DMS53 treated with DMSO at 0.1 percent for 48 hours (cell line): ENCODE data around the gene S1PR1.
"Not testable (repeated sequence)": the region's sequence is repeated elsewhere in the genome, so short reads cannot be mapped to it uniquely, and the experiment has no call there.

ENCODE experiments used
- DNase-seq: peaks from one replicate; lab custom pipeline; 2025; ENCODE audit not compliant: unreplicated experiment; lab: John Stamatoyannopoulos, UW

Gene S1PR1

DNA sequence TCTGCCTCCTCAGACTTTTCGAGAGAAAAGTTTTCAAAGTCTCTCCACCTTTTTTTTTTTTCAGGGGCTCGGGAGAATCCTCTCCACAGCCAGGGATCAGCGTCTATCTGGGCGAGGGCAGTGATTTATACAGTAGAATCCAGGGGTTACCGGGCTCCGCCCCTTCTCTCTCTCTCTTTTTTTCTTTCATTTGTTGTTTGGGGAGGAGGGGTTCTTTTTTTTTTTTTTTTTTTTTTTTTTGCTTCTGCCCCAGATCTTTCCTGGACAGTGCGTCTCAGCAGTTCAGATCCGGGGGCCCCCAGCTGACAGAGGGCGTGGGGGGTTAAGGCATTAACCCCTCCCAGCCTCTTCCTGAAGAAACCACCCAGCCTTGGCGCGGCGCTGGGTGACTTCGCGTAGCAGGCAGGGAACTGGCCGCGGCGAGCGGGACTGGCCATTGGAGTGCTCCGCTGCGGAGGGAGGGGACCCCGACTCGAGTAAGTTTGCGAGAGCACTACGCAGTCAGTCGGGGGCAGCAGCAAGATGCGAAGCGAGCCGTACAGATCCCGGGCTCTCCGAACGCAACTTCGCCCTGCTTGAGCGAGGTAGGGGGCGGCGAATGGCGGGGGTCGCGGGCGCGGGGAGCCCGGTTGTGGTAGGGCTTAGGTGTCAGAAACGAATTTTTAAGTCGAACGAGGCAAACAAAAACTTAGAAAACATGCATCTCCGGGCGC, at the start of gene S1PR1:
S1PR1 (plus strand) TSS at position 504 of the 713 bp plus-strand sequence. CDS start 1,966 bp downstream, outside the sequence.
- DNase-seq: peak; percentile 45

DNA sequence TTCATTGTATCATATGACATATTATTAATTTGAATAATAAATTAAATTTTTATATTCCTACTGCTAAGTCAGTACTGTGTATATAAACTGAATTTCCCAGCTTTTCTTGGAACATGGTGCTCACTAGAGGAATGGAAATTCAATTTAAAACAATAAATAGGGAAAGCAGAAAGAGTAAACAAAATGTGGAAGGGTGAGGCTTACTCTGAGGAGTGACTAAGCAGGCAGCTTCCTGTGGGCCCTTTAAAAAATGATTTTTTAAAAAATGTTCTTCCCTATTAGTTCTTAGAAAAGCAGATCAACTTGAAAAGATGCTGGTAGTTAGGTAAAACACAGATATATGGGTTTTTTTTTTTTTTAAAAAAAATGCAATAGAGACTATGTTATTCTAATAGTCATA, 49.5 kb upstream of the S1PR1 start:
- peak; percentile 40 for DNase-seq

DNA sequence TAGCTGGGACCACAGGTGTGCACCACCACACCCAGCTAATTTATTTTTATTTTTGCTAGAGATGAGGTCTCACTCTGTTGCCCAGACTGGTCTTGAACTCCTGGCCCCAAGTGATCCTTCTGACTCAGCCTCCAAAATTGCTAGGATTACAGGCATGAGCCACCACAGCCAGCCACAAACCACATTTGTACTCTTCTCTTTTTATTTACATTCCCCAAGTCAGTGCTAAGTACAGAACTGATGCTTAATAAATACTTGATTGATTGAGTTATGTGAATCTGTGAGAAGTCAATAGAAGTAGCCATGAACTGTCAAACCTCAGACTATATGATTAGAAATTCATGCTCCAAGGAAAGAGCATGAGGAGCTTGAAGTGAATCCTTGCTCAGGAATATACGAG, 48.5 kb upstream of the S1PR1 start:
- no peak for DNase-seq

DNA sequence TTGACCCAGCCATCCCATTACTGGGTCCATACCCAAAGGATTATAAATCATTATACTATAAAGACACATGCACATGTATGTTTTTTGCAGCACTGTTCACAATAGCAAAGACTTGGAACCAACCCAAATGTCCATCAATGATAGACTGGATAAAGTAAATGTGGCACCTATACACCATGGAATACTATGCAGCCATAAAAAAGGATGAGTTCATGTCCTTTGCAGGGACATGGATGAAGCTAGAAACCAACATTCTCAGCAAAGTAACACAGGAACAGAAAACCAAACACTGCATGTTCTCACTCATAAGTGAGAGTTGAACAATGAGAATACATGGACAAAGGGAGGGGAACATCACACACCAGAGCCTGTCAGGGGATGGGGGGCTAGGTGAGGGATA, 47.9 kb upstream of the S1PR1 start:
- DNase-seq: not testable (repeated sequence)

DNA sequence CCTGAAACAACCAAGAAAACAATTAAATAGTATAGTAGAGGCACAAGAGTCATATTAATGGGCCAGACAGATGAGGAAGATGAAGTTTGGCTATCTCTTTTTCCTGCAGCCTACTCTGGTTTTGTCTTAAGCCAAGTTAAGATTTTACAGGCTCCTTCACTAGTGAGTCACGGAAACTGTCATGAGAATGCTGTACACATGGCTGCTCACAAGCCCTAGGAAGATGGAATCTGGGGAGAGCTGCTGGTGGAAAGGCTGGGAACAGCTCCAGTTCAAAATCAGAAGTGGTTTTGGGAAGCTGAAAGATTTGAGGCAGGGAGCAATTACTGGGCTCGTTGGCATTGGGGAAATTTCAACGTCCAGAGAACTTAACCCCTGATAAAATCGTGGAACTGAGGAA, 46.4 kb upstream of the S1PR1 start:
- no peak for DNase-seq

DNA sequence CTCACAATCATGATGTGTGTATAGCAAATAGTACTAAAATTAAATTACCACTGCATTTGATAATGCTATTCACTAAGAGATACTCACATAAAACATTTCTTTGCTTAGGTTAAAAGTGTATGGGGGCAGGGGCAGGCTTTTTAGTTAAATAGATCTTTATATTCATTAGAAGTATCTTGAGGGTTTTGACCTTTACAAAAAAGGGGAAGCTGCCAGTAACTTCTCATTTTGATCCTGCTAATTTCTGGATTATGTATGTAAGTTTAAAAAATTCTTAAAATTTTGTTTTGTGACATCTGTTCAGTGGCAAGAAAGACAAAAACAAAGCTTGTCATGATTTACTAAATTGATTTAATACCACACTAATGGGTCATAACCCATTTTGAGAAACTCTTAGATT, 45.8 kb upstream of the S1PR1 start:
- DNase-seq: no peak

DNA sequence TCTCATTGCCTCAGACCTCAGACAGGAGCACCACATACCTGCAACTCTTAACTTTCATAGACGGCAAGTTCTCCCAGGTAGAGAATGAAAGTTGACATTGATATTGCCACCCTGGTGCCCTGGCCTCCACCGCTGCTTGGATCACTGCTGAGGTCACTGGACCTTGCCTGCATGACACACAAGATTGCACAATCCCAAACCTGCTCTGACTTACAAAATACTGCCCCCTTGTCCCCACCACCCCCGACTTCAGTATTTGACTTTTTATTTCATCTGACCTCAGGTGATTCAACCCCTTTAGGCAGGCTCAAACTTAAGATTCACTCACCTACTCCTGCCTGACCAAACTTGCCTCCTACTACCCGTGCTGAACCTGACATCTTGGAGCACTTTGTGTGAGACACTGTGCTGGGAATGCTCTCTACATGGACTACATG, 43.1 kb upstream of the S1PR1 start:
- DNase-seq: no peak

DNA sequence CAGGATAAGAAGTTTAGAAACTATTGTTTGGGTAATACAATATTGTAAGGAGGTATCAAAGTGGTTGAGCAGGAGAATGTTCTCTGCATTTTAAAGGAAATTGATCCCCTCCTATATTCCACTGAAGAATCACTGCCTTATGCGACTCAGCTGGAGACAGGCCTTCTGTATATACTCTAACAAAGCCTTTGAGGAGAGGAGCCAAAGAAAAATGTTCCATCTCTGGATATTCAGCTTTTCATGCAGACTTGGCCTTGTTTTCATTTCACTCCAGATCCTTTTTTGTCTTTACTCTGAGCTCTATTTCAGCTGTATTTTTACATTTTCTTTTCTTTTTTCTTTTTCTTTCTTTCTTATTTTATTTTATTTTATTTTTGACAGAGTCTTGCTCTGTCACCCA, 42.1 kb upstream of the S1PR1 start:
- no peak for DNase-seq

DNA sequence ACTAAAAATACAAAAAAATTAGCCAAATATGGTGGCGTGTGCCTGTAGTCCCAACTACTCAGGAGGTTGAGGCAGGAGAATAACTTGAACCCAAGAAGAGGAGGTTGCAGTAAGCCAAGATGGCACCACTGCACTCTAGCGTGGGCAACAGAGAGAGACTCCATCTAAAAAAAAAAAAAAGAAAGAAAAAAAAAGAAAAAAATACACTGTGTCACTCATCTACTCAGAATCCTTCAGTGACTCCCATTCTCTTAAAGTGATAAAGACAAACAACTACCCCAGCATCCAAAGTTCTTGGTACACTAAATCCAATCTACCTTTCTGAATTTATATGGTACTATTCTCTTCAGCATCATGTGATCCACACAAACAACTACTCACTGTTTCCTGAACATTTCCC, 40.2 kb upstream of the S1PR1 start:
- no peak for DNase-seq

DNA sequence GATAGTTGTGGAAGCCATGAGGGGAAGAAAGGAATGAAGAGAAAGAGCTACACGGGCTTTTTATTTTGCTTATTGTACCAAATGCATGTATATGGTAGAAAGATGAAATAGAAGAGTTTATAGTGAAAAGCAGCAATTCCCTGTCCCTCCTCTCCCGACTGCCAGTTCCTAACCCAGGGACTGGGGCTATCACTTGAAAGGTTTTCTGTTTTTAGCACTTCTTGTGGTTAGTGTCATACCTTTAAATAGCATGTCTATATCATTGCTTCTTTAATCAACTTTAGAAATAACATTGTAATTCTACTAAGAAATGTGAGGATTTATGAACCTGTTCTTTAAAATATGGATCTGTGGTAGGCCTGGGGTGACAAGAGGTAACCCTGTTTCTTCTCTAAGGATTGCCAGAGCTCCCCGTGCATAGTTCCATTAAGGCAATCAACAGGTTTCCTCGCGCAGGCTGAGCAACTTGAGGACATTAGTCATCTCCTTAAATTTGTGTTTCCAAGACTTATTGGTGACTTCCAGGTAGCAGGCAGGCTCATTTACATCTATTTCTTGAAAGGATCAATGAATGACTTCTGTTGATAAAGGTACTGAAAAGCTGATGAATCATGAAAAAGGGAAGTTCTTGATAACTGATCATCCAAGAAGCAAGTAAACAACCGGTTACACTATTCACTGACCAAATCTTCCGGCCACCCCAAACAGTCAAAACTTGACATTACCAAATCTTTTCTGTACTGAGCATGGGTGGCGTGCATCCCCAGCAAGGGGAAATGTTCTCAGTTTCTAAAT, 37.8 kb upstream of the S1PR1 start:
- no peak for DNase-seq

DNA sequence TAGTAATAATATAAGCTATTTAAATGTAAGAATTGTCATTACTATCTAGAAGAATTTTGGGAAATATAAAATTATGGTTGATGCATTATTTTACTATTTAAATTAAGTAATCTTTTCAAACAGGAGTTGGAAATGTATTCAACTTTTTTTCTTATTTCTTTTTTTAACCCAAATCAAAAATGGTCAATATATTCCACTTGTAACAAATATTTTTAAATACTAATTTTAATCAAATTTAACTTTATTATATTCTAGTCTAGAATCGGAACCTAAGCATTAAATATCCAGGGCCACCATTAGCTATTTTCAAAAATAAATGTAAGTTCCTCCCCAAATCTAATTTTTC, 37.2 kb upstream of the S1PR1 start:
- DNase-seq: no peak

DNA sequence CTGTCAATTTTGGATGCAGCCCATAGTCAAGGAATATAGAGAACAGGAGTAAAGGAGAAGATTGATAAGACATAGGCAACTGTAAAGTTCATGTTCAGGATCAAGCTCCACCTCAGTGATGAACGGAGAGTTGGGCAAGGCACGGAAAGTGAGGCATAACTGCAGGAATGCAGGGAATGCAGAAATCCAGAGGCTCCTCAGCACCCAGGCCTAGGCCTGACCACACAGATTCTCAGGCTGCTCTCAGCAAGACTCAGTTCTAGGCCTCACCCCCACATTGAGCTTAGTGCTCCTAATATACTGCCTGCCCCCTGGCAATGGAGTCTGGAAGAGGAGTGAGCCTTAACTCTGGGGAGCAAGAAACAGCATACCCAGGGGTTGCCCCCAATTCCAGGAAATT, 36.3 kb upstream of the S1PR1 start:
- no peak for DNase-seq

DNA sequence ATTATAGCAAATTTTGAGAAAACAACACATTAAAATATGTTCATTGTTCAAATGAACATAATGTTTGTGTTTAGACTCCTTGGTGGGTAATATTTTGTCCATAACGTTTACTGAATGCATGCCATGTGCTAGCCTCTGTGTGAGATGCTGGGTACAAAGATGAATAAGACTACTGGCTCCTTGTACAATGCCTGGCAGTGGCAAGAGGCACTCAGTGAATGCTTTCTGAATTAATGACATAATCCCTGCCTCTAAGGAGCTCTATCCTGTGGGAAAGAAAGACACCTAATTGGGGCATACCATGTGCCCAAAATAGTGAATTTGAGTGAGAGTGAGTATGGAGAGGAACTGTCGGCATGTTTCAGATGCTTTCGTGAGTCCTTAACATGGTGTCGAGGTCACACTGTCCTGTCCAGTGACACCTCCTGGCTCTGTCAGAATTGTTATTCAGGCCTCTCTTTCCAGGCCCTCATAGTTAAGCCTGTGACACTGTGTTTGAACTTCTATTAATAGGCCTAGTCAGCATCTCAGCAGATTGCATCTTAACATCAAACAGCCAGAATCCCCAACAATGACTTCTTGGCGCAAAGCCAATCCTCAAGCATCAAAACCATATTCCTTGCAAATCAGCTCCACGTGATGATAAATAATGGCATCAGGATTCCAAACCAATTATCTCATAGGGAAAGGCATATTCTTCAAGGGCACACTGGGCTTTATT, 32.8 kb upstream of the S1PR1 start:
- DNase-seq: no peak

DNA sequence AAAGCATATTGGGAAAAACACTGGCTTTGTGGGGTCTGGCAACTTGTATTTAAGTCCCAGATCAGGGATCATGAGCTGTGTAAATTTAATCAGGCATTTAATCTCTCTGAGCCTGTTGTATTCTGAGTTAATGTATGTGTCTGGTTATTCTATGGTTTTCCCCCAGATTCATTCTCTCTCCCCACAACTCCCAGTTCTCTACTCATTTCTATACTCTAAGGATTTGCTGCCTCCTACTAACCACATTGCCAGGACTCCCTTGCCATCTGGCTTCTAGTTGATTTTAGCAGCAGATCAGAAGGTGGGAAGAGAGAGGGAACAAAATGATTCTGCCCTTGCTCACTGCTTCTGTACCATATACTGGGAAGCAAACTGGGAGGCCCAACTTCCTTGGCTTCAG, 31.4 kb upstream of the S1PR1 start:
- DNase-seq: no peak

DNA sequence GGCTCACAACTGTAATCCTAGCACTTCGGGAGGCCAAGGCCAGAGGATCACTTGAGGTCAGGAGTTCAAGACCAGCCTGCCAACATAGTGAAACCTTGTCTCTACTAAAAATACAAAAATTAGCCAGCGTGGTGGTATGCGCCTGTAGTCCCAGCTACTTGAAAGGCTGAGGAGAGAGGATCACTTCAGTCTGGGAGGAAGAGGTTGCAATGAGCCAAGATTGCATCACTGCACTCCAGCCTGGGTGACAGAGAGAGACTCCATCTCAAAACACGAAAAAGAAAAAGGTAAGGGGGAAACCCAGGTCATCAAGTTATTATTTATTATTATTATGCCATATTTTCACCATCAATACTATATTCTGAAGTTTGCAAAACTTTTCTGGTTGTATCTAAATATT, 30.7 kb upstream of the S1PR1 start:
- DNase-seq: not testable (repeated sequence)

DNA sequence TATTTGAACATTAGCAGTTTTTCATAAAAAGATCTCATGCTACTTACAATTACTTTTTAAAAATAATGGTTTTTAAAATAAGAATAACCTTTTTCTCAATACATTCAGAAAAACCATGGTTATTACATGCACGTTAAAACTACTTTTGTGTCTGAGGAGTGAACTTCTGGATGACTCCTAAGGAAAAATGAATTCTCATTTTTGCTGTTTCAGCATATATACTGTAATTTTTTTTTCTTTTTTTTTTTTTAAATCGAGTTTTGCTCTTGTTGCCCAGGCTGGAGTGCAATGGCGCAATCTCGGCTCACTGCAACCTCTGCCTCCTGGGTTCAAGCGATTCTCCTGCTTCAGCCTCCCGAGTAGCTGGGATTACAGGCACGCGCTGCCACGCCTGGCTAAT, 29.5 kb upstream of the S1PR1 start:
- not testable (repeated sequence) for DNase-seq

DNA sequence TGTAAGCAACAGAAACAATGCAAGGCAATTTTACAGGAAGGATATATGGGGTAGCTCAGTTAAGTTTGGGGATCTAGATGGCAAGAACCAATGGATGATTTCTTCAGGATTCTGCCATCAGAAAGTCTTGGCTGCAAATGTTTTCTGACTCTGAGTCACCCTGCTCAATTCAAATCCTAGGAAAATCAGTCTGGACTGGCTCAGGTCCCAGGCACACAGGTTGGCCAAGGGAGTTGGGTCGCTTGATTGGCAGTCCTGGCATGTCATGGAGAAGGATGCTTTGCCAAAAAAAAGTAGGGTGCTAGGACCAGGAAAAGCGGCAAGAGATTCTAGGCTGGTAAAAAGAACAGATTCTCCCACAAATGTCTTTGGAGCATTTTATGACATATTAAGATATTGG, 28.9 kb upstream of the S1PR1 start:
- DNase-seq: no peak

DNA sequence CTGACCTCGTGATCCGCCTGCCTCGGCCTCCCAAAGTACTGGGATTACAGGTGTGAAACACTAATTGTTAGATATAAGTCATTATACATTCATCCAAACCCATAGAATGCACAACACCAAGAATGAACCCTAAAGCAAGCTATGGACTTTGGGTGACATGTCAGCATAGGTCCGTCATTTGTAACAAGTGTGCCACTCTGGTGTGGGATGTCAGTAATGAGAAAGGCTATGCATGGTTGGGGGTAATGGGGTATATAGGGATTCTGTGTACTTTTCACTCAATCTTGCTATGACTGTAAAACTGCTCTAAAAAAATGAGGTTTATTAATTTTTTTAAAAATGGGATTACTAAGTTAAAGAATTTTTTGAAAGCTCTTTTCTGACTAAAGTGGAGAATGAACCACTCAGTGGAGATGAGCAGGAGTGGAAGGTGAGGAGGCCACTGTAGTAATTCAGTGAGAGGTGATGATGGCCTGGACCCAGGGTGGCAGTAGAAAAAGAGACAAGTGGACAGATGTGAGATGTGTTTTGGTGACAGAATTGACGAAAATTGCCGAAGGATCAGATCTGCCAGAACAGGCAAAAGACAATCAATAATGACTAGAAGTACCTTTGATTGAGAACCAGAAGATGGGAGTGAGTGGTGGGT, 21.3 kb upstream of the S1PR1 start:
- no peak for DNase-seq

DNA sequence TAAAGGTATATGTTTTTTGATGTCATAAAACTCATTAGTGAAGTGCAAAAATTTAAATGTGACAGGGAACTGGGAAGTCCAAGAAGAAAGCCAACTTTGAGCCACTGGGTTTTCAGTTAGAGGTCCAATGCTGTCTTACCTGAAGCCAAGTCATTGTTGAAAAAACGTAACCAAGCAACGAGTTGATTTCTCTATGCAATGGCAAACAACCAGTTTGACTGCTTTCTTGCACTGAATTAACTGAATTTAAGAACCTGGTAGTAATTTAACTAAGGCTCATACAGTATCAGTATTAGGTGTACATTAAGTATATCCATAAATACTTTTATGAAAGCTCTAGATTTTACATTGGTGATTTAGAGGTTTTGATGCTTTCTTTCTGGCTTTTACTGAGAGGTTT, 20.2 kb upstream of the S1PR1 start:
- peak; percentile 84 for DNase-seq

DNA sequence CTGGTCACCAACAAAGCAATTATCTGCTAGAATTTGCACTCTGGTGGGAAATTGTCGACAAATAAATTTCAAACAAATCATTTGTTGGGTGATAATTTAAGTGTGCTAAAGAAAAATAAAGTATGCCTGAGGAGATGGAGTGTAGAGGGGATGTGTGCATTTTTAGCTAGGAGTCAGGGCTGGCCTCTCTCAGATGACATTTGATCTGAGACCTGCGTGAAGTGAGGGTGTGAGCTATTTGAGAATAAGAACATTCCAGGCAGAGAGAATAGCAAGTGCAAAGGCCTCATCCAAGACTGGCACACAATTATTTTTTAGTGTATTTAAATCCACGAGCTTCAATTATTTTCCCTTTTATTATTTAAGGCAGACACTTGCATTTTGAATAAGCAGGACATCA, 19.7 kb upstream of the S1PR1 start:
- no peak for DNase-seq

DNA sequence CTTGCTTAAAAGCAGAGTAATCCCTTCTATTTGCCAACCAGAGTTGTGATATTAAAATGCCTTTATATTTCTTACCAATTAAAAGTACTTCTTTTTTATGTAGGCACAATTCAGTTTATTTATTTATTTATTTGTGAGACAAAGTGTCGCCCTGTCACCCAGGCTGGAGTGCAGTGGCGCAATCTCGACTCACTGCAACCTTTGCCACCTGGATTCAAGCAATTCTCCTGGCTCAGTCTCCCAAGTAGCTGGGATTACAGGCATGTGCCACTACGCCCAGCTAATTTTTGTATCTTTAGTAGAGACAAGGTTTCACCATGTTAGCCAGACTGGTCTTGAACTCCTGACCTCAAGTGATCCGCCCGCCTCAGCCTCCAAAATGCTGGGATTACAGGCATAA, 17.9 kb upstream of the S1PR1 start:
- not testable (repeated sequence) for DNase-seq
